Peyer's patch (tissue), 4 donors: Measurements from ENCODE around the gene CRTAP.

Source experiments
- CTCF ChIP-seq, 6 experiments: fragments of 450-650 bp in 4 of 6; fragments of 200-600 bp in 2 of 6; sonication (generic) in 1 of 6; IDR thresholded peaks; one replicate each; pipeline ENCODE4 v1.5.1; 2017 to 2019; ENCODE audit warnings: antibody characterized with exemption in 6 of 6, mild to moderate bottlenecking in 3 of 6, moderate library complexity in 1 of 6
- POLR2A ChIP-seq, 2 donors: fragments of 450-650 bp; IDR thresholded peaks; one replicate each; pipeline ENCODE4 v1.5.1; 2017; ENCODE audit warnings: antibody characterized with exemption in 2 of 2, mild to moderate bottlenecking in 2 of 2, moderate library complexity in 2 of 2

GRCh38 chr3:33103480-33103879 lies 10.3 kb upstream of the CRTAP start:
- no peak for TF ChIP-seq POLR2A (IDR thresholded peaks at IDR 0.05)
- no peak for TF ChIP-seq CTCF (IDR thresholded peaks at IDR 0.05)
